Spleen (tissue), 7 donors: ENCODE measurements around the gene PEAR1.

Experiments
- CTCF ChIP-seq, 11 experiments: fragments of 200-600 bp in 7 of 11; fragments of 450-650 bp in 4 of 11; sonication (generic) in 4 of 11; IDR thresholded peaks in 8 of 11; conservative IDR thresholded peaks in 3 of 11; 1 replicate in 7 of 11; 2 replicates in 4 of 11; pipeline versions ENCODE4 v1.4.0 to v1.8.0; 2016 to 2021; ENCODE audit warnings: antibody characterized with exemption in 11 of 11, inconsistent platforms in 4 of 11, mild to moderate bottlenecking in 1 of 11
- POLR2A ChIP-seq, 3 donors: fragments of 450-650 bp; IDR thresholded peaks; one replicate each; pipeline ENCODE4 v1.5.1; 2017; ENCODE audit warnings: antibody characterized with exemption in 3 of 3, mild to moderate bottlenecking in 1 of 3
- POLR2AphosphoS5 ChIP-seq, 3 donors: sonication (generic); formaldehyde crosslinking; IDR thresholded peaks; one replicate each; pipeline ENCODE4 v1.5.1; 2017; ENCODE audit warnings: antibody characterized with exemption in 3 of 3
- donor health status: DM: no; HTN: no; CAD: no; lungs with moderate emphysema.
- donor health status: DM: no; HTN: no; CAD: no.
- donor health status: DM: no; HTN: no; CAD: no.

GRCh38 chr1:156926175-156926574 is 32.7 kb downstream of the PEAR1 start:
- no peak for TF ChIP-seq POLR2A (IDR thresholded peaks at IDR 0.05)
- no peak for TF ChIP-seq POLR2AphosphoS5 (IDR thresholded peaks at IDR 0.05)
- TF ChIP-seq CTCF (IDR thresholded peaks at IDR 0.05 in 8 of 11, conservative IDR thresholded peaks at IDR 0.05 in 3 of 11), result no peak
